ENCODE data around the gene CTNNBL1. TPM values are rescaled to one million over a fixed set of nuclear protein-coding genes. Genes with fewer than 3 reads are reported as not detected.
A peak's percentile ranks its signal among the peaks of the same experiment; 100 is the strongest.

The CTNNBL1 gene
- total and polyA plus RNA-seq, 7 donors = 26.7 to 44.0 (median 37.9) TPM

DNA sequence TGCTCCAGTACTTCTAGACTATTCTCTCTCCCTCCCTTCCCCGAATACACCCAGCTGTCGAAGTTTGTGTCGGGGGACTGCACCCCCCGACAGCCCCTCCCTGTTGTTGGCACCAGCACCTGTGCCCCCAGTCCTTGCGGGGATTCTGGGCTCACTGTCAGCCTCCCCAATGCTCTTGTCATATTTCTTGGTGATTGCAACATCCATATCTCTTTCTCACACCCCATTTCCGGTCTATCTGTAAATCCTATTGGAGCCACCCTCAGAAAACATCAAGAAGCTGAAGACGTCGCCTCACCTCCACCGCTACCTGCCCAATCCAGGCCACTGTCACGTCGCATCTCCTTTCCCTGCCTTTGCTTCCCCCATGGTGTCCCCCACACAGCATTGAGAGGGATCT is 176.5 kb downstream of the CTNNBL1 start:
- WGBS, 3 donors = 80 to 83% (median 81%) methylated on average over 11 of the region's 11 CpGs
- no peak overlapping the region for H3K4me3 ChIP-seq
- DNase-seq (no peak), ATAC-seq (no peak)
- H3K4me1 ChIP-seq = no peaks in the 10 kb centered on the region
- TF ChIP-seq, protein P1, sequence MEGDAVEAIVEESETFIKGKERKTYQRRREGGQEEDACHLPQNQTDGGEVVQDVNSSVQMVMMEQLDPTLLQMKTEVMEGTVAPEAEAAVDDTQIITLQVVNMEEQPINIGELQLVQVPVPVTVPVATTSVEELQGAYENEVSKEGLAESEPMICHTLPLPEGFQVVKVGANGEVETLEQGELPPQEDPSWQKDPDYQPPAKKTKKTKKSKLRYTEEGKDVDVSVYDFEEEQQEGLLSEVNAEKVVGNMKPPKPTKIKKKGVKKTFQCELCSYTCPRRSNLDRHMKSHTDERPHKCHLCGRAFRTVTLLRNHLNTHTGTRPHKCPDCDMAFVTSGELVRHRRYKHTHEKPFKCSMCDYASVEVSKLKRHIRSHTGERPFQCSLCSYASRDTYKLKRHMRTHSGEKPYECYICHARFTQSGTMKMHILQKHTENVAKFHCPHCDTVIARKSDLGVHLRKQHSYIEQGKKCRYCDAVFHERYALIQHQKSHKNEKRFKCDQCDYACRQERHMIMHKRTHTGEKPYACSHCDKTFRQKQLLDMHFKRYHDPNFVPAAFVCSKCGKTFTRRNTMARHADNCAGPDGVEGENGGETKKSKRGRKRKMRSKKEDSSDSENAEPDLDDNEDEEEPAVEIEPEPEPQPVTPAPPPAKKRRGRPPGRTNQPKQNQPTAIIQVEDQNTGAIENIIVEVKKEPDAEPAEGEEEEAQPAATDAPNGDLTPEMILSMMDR (IDR thresholded peaks at IDR 0.05) = no peak
- H3K27ac ChIP-seq = no peak overlapping the region
- H3K9me3 ChIP-seq = no peaks in the 10 kb centered on the region
- peaks cover 0 to 51% of the 10 kb centered on the region in 2 donors for H3K36me3 ChIP-seq (ENCODE audit: insufficient read depth in 1 of 2, low read depth in 1 of 2)
- H3K27me3 ChIP-seq (ENCODE audit: insufficient read depth in 3 of 3, low read length in 2 of 3) = no peaks in the 10 kb centered on the region
- intact Hi-C loops (cut with DNase I) = no loop called here

DNA sequence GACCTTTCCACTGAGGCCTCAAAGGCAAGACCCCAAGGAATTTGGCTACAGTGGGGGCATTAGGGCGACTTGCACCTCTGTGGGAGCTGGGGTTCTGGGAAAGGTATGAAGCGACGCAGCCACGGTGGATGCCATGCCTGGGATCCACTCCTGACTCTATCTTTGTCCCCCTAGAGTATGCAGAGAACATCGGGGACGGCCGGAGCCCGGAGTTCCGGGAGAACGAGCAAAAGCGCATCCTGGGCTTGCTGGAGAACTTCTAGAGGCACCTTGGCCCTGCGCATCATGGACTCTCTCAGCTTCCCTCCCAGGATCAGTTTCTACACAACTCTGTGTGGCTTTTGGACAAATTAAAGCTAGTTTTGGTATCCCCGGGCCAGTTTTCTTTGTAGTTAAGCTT is 177.9 kb downstream of the CTNNBL1 start:
- H3K36me3 ChIP-seq (ENCODE audit: insufficient read depth in 1 of 2, low read depth in 1 of 2) = peaks cover 0 to 39% of the 10 kb centered on the region in 2 donors
- H3K9me3 ChIP-seq = no peaks in the 10 kb centered on the region
- WGBS, 3 donors = 92 to 95% (median 94%) methylated on average over 13 of the region's 13 CpGs
- no peaks in the 10 kb centered on the region for H3K27me3 ChIP-seq (ENCODE audit: insufficient read depth in 3 of 3, low read length in 2 of 3)
- H3K4me1 ChIP-seq = no peaks in the 10 kb centered on the region
- no peak overlapping the region for H3K4me3 ChIP-seq
- ATAC-seq = no peak
- no peak overlapping the region for H3K27ac ChIP-seq
- DNase-seq = no peak
- intact Hi-C loops (cut with DNase I) = no loop called here
- TF ChIP-seq, protein P1 (IDR thresholded peaks at IDR 0.05) = no peak

DNA sequence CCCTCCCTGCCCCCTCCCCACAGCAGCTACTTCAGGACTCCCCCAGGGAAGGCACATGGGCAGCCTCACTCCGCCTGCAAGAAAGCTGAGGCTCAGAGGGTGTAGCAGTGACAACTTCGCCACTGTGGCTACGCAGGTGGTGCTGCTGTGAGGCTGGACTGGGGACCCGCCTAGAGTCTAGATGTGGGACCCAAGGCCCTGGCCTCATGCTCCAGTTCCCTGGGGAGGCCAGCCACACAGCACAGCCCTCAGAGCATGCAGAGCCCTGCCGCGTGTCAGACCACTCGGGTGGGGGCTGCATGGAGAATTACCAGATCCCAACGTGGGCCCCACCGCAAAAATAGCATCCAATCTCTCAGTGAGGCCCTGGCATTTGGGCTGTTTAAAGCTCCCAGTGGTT is 178.3 kb downstream of the CTNNBL1 start:
- H3K9me3 ChIP-seq = no peaks in the 10 kb centered on the region
- H3K27me3 ChIP-seq (ENCODE audit: insufficient read depth in 3 of 3, low read length in 2 of 3) = no peaks in the 10 kb centered on the region
- DNase-seq (no peak), ATAC-seq (no peak)
- no peak overlapping the region for H3K4me3 ChIP-seq
- intact Hi-C loops (cut with DNase I) = no loop called here
- no peak overlapping the region for H3K27ac ChIP-seq
- 87 to 89% (median 87%) methylated on average over 9 of the region's 9 CpGs for WGBS, 3 donors
- H3K36me3 ChIP-seq (ENCODE audit: insufficient read depth in 1 of 2, low read depth in 1 of 2) = peaks cover 0 to 39% of the 10 kb centered on the region in 2 donors
- no peaks in the 10 kb centered on the region for H3K4me1 ChIP-seq
- TF ChIP-seq, protein P1 (IDR thresholded peaks at IDR 0.05) = no peak

DNA sequence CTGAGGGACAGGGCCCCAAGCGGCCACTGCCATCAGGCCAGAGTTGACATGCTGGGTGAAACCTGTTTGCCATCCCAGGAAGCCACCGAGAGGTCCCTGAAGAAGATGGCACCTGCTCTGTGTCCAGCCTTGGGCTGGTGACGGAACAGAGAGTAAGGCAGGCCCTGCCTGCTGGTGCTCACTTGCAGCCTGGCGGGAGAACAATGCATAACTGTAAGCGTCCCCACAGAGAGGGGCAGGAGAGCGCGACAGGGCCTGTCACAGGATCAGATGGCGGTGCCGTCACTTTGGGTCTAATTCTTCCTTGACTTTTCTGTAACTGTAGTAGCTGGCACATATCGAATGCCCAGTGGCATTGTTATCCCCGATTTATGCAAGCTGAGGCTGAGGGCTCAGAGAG is 180.1 kb downstream of the CTNNBL1 start:
- ATAC-seq (no peak), DNase-seq (no peak)
- Histone ChIP-seq H3K27me3 (ENCODE audit: insufficient read depth in 3 of 3, low read length in 2 of 3) (no peaks in the 10 kb centered on the region), H3K9me3 (no peaks in the 10 kb centered on the region), H3K4me1 (no peaks in the 10 kb centered on the region), H3K36me3 (ENCODE audit: insufficient read depth in 1 of 2, low read depth in 1 of 2) (peaks cover 0 to 36% of the 10 kb centered on the region in 2 donors), H3K27ac (no peak overlapping the region), H3K4me3 (no peak overlapping the region)
- TF ChIP-seq, protein P1 (IDR thresholded peaks at IDR 0.05) = no peak
- intact Hi-C loops (cut with DNase I) = no loop called here
- WGBS, 3 donors = 92 to 93% (median 93%) methylated on average over 11 of the region's 11 CpGs

DNA sequence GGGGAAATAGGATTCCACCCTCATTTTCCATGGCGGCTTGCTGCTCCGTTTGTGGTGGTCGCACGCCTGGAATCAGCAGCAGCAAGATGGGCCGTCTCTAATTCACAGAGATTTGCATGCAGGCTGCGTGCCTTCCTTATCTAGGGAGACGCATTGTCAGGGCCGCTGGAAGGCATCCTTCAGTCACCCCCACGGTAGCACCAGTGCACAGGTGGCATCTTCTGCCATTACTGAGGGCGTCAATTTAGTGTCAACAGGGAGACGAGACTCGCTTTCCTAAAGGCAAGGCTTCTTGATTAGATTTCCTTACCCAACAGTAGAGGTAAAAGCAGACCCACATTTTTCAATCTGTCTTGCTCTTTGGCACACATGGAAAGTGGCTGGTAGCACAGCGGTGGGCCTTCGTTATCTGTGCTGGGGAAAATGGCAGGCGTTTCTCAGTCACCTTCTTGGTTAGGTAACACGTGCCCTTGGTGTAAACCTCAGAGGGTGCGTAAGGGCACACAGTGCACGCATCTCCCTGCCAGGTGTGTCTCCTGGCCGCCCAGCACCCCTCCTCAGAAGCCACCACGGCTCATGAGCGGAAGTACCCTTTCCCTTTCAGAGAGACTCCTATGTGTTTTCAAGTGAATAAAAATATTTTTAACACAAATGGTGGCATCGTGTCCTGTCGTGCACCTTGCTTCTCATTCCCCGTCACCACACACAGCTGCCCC is 181.8 kb downstream of the CTNNBL1 start:
- Histone ChIP-seq H3K4me1 (no peaks in the 10 kb centered on the region), H3K27ac (no peak overlapping the region), H3K4me3 (no peak overlapping the region), H3K27me3 (ENCODE audit: insufficient read depth in 3 of 3, low read length in 2 of 3) (no peaks in the 10 kb centered on the region), H3K9me3 (no peaks in the 10 kb centered on the region), H3K36me3 (ENCODE audit: insufficient read depth in 1 of 2, low read depth in 1 of 2) (peaks cover 0 to 33% of the 10 kb centered on the region in 2 donors)
- WGBS, 3 donors = 83 to 88% (median 83%) methylated on average over 24 of the region's 24 CpGs
- DNase-seq = peak in 1 of 2 donors; percentile 31
- ATAC-seq = no peak
- TF ChIP-seq, protein P1 (IDR thresholded peaks at IDR 0.05) = no peak
- intact Hi-C loops (cut with DNase I) = no loop called here
